ENCODE data around the gene CSNK1G1.

DNA sequence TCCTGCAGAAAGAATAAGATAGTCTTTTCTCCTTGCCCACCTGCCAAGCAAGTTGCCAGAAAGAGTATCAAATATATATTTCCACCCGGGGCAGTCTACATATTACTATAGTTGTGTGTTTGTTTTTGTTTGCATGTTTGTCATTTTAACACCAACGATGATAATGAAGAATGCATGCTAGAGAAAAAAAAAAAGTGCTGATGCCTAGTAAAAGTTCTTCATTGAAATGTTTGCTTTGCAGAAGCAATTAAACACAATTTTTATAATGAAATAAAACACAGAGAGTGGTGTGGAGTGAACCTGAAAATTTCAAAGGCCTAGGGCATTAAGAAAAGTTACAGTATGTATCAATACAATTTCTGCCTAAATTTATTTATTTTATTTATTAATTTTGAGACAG is 27.8 kb upstream of the CSNK1G1 start:
- TF ChIP-seq, protein P1, sequence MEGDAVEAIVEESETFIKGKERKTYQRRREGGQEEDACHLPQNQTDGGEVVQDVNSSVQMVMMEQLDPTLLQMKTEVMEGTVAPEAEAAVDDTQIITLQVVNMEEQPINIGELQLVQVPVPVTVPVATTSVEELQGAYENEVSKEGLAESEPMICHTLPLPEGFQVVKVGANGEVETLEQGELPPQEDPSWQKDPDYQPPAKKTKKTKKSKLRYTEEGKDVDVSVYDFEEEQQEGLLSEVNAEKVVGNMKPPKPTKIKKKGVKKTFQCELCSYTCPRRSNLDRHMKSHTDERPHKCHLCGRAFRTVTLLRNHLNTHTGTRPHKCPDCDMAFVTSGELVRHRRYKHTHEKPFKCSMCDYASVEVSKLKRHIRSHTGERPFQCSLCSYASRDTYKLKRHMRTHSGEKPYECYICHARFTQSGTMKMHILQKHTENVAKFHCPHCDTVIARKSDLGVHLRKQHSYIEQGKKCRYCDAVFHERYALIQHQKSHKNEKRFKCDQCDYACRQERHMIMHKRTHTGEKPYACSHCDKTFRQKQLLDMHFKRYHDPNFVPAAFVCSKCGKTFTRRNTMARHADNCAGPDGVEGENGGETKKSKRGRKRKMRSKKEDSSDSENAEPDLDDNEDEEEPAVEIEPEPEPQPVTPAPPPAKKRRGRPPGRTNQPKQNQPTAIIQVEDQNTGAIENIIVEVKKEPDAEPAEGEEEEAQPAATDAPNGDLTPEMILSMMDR (IDR thresholded peaks at IDR 0.05; ENCODE audit: low read length), result no peak
- TF ChIP-seq EZH2 (IDR thresholded peaks at IDR 0.05; ENCODE audit: borderline replicate concordance, low read length), result no peak

Measured in OCI-LY1 (cell line).